ENCODE measurements around the gene CACNA1C.

Gene CACNA1C

GRCh38 chr12:2541631-2542204 is 488.9 kb downstream of the CACNA1C start:
- DNase-seq, result no peak

GRCh38 chr12:2543801-2544200 is 491.0 kb downstream of the CACNA1C start:
- no peak for DNase-seq

- DNase-seq, result no peak
Observed at GRCh38 chr12:2544230-2544629, 491.4 kb downstream of the CACNA1C start.

DNA sequence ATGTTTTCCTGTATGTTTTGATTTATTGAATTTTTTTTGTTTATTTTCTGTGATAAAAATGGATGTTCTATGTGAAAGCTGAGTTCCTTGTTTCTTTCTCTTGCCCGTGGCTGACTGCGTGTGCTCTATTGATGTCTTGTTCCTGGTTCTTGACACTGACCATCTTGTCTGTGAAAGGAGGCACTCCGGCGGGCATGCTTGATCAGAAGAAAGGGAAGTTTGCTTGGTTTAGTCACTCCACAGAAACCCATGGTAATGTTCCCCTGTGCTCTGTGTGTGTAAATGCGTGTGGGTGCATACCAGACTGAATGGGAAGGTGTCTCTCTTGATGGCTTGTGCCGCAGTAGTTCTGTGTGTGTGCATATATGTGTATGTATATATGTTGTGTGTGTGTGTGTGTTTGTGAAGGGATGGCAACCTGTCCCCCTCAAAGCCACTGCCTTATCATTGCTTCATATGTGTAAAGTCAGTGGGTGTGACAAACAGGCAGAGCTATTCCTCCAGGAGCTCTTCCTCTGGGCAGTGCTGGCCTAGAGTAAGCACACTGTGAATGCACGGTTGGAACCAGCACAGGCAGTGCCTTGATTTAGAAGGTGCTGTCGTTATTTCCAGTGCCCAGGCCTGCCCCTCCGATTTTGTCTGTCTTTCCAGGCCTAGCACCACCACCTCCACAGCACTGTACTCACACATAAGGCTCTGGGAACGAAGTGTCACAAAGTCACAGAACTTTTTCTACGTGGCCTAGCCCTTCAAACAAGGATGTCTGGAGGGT is 494.7 kb downstream of the CACNA1C start:
- DNase-seq, result no peak

- peak; percentile 16 for DNase-seq
Observed at GRCh38 chr12:2548081-2548480, 495.3 kb downstream of the CACNA1C start.

DNA sequence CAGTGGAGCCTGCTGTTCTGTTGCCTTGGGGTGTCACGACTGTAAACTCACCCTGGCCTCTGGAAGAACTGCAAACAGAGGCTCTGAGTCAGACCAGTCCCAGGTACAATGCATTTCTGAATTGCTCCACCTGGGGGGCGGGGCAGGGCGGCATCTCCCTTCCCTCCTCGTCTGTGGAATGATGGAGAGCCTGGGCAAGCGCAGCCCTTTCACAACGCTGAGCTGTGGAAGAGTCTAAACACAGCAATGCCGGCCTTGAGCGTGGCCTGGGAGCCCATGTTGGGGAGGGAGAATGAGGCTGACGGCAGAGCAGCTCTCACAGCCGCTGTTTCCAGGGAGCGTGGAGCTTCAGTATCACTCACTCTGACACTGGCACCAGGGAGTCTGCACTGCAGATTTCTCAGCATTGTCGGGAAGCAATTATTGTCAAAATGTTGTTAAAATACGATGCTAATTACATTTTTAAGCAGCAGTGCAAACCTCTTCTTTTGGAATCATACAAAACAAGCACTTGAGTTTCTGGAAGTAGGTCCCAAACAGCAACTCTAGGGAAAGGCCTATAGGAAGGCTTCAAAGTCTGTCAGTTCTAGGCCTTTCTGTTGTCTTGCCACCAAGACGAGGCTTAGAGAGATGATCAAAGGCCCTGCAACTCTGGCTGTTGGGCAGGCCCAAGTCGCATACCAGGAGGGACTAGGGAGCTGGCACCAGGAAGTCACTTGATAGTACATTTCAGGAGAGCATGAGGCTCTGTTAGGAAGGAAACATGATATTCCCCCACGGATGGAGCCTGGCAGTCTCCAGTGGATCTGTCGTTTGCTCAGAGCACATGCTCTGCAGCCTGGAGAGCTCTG is 498.0 kb downstream of the CACNA1C start:
- peak; percentile 49 for DNase-seq

- DNase-seq, result peak; percentile 68
Observed at GRCh38 chr12:2551412-2551900, 498.7 kb downstream of the CACNA1C start.

- no peak for DNase-seq
Observed at GRCh38 chr12:2552000-2552756, 499.4 kb downstream of the CACNA1C start.

- peak; percentile 66 for DNase-seq
Observed at GRCh38 chr12:2553388-2554126, 500.8 kb downstream of the CACNA1C start.

- DNase-seq, result no peak
Observed at GRCh38 chr12:2555487-2556082, 502.8 kb downstream of the CACNA1C start.

DNA sequence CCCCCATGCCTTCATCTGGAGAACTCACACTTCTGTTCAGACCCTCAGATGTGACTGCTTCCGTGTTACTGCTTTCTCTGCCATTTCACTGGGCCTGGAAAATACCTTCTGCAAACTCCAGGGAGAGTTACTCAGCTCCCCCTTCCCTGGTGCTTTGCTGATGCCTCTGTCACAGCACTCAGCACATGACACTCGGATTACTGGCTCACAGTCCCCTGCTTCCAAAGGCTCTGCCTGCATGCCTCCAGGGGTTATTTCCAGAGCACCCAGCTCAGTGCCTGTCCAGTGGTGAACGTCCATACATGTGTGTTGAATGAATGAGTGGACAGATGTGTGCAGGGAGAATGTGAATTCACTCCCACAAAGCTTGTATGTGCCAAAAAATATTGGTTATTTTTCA is 504.8 kb downstream of the CACNA1C start:
- no peak for DNase-seq

DNA sequence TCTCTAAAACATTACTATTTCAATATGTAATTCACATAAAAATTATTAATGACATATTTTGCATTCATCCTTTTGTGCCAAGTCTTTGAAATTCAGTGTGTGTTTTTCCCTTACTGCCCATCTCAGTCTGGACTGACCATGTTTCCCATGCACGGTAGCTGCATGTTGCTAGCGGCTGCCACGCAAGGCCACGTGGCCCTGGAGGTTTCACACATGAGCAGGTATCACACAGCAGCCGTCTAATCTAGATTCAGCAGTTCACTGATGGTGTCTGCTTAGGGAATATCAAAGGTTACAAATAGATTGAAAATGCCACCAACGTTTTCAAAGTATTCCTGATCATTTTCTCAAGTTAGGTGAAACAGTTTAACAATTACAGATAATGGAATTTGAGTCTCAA is 507.1 kb downstream of the CACNA1C start:
- no peak for DNase-seq

GRCh38 chr12:2560356-2560755 is 507.6 kb downstream of the CACNA1C start:
- DNase-seq, result no peak

- peak; percentile 31 for DNase-seq
Observed at GRCh38 chr12:2561367-2561766, 508.6 kb downstream of the CACNA1C start.

- no peak for DNase-seq
Observed at GRCh38 chr12:2562400-2562799, 509.6 kb downstream of the CACNA1C start.

DNA sequence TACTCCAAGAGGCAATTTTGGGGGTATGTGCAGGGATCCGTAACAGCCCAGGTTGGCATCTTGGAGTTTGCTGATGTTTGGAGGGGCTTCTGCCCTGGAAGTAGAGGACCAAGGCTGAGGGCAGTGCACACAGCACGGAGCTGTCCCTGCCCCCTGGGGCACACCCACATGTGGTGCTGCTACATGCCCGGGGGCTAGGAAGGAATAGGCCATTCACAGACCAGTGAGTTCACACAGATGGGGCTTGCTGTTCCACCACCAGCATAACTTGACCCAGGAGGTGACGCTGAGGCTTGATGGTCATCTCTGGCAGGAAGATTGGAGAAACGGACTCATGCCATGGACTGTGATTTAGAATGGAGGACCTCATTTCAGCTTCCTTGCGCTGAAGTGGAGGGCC is 510.9 kb downstream of the CACNA1C start:
- no peak for DNase-seq

DNA sequence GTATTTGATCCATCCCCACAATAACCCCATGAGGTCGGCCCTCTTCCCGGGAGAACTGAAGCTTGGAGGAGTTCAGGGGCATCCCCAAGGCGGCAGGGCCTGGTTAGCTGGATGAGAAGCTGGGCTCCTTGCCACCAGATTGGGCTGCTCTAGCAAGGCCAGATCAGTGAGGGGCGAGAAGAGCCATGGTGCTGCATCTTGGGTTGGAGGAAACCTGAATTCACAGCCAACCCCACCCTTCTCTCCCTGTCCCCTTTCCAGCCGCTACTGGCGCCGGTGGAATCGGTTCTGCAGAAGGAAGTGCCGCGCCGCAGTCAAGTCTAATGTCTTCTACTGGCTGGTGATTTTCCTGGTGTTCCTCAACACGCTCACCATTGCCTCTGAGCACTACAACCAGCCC is 513.4 kb downstream of the CACNA1C start:
- no peak for DNase-seq

DNA sequence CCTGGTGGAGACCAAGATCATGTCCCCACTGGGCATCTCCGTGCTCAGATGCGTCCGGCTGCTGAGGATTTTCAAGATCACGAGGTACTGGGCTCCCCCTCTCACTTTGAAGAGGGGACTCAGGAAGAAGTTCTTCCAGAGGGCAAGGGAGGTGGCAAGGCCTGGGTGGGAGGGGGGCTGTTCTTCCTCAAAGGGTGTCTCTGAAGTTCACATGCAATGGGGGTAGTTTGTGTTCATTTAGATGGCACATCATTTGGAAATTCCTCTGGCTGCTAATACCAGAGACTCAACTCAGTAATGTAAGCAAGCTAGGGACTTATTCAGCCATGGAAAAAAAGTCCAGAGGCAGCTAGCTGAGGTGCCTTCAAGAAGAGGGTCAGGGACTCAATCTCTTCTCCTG is 514.9 kb downstream of the CACNA1C start:
- DNase-seq, result no peak

GRCh38 chr12:2570562-2570961 is 517.8 kb downstream of the CACNA1C start:
- no peak for DNase-seq

DNA sequence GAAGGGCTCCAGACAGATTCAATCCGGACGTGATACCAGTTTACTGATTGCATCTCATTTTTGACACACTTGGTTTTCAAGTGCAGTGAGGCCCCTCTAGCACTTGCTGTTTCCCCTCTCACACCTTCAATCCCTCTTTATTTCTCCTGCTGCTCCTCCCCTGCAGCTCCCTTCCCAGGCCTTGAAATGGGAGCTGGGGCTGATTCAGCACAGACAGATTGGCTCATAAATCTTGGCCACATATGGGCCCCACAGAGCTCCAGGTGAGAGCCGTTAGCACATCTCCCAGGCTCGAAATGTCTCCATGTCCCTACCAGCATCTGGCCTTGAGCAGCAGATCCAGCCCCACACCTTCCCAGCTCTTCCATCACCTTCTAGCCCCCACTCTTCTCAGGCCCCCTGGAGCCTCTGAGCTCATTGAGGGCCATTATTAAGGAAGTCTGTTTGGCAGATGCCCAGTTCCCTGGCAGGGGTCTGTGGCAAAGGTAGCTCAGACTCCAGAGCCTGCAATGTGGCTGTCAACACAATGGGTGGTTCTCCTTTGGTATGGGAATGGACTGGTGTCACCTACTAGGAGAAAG is 521.7 kb downstream of the CACNA1C start:
- no peak for DNase-seq

DNA sequence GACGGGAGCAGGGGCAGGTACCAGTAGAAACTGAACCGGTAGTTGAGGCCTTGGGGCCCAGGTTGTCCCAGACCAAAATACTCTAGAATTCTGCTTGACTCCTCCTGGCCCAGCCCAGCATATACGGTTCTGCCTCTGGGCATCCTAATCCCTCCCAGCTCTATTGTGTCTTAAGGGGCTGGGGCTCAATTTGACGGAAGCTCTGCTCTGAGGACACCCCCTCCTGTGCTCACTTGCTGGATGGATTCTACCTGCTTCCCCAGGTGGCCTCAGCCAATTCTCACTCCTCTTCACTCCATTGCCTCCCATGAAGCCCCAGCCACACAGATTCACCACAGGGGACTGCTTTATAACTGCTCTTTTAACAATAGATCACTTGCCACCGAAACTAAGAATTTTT is 522.5 kb downstream of the CACNA1C start:
- no peak for DNase-seq
